GM10847 (cell line): ENCODE measurements around the gene ZNF135.

Source experiments
- POLR2A ChIP-seq: IDR thresholded peaks from 2 replicates; pipeline ENCODE4 v1.6.1; 2011; ENCODE audit not compliant: insufficient read length; ENCODE audit errors: extremely low read depth

Gene ZNF135

GRCh38 chr19:58097349-58097748 is 38.3 kb downstream of the ZNF135 start:
- TF ChIP-seq POLR2A: no peak

DNA sequence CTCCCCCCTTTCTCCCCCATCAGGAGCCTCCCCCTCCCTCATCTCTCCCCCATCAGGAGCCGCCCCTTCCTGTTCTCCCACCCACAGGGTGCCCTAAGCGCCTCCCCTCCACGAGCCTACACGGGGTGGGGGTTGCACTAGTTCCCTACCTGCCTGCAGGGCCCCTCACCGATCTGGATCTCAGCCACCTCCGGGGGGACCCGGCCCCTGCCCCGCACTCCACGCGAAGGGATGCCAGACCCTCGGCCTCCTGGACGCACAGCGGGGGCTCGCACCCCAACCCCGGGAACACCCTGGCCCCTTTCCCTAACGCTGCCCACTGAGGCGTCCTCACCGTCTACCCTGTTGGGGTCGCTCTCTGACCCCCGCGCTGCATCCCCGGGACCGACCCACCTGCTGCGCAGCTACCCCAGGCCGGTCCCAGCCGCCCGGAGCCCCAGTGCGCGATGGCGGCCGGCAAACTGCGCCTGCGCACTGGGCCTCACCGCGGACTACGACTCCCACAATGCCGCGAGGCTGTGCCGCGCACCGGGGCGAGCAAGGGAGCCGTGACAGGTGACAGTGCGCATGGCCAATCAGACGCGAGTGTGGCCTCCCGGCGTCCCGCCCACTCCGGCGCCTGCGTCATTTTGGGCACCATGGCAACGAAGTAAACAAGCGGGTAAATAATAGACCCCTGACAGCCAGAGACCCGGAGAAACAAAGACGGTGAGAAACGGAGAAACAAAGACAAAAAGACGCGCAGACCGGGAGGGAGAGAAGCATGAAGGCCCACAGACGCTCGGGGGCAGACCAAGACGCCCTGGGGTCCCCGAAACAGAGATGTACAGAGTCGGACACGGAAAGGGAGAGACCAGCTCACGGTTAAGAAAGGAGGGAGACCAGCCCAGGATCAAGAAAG is 38.9 kb downstream of the ZNF135 start, which contains the start of gene ZSCAN18:
Gene ZSCAN18, minus strand, starts transcription at position 451 of the 901 bp plus-strand sequence. CDS start 7,964 bp downstream, outside the sequence.
- TF ChIP-seq POLR2A: no peak

DNA sequence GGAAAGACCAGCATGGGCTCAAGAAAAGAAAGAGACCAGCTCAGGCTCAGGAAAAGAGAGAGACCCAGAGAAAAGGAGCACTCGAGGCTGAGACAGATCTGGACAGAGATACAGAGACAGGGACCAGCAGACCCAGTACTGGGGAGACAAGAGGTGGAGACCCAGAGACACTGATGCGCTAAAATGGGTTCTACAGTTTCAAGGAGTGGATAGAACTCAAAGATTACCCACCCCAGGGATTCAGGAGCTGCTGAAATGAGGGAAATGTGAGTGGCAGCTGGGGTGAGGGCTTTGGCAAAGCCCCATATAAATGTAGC is 39.6 kb downstream of the ZNF135 start:
- no peak for TF ChIP-seq POLR2A

DNA sequence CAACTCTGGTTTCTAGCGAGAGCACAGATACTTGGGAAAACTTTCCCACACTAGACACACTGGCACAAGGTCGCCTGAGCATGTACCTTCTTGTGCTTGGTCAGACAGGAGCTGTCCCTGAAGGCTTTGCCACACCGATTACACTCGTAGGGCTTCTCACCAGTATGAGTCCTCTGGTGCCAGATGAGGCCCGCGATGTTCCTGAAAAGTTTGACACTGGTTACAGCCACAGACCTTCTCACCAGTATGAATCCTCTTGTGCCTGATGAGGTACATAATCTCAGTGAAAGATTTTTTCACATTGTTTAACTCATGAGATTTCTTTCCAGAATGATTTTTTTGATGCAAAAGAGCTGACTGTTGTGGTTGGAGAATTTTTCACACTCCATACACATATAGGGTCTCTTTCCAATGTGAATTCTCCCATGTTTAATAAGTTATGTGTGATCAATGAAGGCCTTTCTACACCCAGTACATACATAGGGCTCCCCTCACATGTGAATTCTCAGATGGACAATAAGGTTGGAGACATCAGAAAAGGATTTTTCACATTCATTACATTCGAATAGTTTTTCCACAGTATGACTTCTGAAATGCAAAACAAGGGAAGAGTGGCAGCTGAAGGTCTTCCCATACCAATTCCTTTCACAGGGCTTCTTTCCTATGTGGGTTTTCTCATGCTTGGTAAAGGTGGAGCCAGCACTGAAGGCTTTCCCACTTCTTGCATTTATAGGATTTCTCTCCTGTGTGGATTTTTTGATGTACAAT is 48.9 kb downstream of the ZNF135 start:
- TF ChIP-seq POLR2A: no peak

DNA sequence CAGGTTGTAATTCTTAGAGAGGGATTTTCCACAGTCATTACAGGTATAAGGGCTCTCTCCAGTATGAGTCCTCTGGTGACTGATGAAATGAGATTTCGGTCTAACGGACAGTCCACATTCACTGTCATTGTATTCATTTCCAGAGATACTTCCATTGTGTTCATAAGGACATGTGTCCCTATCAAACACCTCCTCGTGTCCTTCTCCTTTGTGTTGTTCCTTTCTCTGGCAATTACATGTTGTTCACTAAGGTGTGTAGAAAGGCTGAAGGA is 49.4 kb downstream of the ZNF135 start:
- no peak for TF ChIP-seq POLR2A

- no peak for TF ChIP-seq POLR2A
Measured at GRCh38 chr19:58117841-58118575, 58.9 kb downstream of the ZNF135 start.

DNA sequence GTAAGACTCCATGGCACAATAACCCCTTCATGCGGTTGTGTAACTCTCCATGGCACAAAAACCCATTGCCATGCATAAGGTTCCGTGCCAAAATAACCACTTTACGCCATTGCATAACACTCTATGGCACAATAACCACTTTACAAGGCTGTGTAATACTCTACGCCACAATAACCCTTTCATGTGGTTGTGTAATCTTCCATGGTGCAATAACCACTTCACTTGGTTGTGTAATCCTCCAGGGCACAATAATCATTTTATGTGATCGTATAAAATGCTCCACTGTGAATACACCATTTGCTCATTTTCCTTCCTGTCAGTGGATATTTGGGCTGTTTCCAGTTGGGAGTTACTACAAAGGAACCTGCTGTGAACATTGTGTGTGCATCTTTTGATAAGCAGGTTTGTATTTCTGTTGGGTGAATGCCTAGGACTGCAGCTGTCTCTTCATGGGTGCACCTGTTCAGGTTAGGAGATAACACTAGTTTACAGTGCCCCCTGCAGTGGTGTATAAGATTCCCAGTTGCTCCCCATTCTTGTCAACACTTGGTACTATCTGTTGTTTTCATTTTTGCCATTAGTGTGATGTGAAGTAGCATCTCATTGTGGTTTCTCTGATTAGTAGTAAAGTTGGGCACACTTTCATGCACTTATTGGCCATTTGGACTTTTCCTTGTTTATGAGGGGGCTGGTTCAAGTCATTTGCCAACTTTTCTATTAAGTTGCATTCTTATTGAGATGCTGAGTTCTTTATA is 60.1 kb downstream of the ZNF135 start:
- TF ChIP-seq POLR2A: no peak
